ENCODE results near the gene SAP30L. TPM values are rescaled to one million over a fixed set of nuclear protein-coding genes. Genes with fewer than 3 reads are reported as not detected.

SAP30L gene
- total RNA-seq, 1 donor from 2014 or later, result 9.1 TPM

DNA sequence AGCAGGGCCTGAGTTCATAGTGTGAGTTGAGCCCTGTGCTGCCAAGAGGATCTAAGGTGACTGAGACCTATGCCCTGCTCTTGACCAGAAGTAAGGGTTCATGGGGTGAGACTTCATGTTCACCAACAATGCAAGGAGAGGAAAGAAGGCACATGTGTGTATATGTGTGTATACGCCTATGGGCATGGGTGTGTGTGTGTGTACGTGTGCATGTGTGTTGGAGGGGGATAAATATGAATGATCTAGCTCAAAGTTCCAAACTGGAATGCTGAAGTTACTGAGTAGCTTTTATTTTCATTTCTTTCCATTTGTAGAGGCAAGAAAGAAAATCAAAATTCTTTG lies 57.9 kb downstream of the SAP30L start:
- TF ChIP-seq, protein P1, sequence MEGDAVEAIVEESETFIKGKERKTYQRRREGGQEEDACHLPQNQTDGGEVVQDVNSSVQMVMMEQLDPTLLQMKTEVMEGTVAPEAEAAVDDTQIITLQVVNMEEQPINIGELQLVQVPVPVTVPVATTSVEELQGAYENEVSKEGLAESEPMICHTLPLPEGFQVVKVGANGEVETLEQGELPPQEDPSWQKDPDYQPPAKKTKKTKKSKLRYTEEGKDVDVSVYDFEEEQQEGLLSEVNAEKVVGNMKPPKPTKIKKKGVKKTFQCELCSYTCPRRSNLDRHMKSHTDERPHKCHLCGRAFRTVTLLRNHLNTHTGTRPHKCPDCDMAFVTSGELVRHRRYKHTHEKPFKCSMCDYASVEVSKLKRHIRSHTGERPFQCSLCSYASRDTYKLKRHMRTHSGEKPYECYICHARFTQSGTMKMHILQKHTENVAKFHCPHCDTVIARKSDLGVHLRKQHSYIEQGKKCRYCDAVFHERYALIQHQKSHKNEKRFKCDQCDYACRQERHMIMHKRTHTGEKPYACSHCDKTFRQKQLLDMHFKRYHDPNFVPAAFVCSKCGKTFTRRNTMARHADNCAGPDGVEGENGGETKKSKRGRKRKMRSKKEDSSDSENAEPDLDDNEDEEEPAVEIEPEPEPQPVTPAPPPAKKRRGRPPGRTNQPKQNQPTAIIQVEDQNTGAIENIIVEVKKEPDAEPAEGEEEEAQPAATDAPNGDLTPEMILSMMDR (conservative IDR thresholded peaks at IDR 0.05; ENCODE audit: low read depth, low read length), result no peak
- no peak overlapping the region for H3K4me3 ChIP-seq (ENCODE audit: low read depth, low read length)
- DNase-seq (ENCODE audit: low read depth), result no peak

DNA sequence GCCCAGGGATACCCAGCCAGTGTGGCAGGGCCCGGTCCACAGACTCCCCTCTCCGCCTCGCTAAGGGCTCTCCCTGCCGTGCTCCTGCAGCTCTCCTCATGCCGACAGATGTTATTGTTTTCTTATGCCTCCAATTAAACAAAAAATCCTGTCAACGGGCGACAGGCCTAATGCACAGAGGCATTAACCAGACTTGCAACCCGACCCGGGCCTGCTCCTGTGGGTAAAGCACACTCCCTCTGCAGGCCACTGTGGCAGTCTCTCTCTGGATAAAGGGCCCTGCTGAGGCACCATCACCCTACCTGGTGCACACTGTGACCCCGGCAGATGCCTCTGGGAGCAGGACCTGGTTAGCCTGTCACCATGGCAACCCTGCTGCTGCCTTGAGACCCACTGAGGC lies 59.8 kb downstream of the SAP30L start:
- H3K4me3 ChIP-seq (ENCODE audit: low read depth, low read length), result no peak overlapping the region
- TF ChIP-seq, protein P1 (conservative IDR thresholded peaks at IDR 0.05; ENCODE audit: low read depth, low read length), result no peak
- DNase-seq (ENCODE audit: low read depth), result no peak

DNA sequence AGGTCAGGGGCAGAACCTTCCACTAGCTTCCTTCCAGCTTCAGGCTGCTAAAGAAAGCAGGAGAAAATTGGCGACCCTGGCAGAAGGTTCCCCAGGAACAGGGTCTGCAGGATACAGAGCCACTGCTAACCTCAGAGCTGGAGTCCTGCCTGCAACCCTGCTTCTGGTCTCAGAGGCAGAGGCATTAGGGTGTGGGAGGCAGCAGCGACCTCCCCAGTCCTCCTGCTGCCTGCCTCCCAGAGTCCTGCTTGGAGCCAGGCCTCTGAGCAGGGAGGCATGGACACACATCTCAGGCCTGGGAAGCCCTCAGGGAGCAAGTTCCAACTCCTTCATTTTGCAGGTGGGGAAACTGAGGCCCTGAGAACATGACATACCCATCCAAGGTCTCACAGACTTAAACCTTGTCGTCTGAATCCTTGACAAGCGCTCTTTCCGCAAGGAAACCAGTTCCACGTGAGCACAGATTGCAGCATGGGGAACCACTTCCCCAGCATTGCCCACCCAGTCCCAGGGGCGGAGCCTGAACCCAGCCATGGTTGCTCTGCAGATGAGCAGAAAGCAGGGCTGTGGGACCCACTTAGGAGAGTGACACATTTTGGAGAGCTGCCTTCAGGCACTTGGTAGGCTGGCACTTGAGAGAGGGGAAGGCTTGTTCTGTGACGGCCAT lies 60.4 kb downstream of the SAP30L start:
- TF ChIP-seq, protein P1 (conservative IDR thresholded peaks at IDR 0.05; ENCODE audit: low read depth, low read length), result no peak
- no peak for DNase-seq (ENCODE audit: low read depth)
- no peak overlapping the region for H3K4me3 ChIP-seq (ENCODE audit: low read depth, low read length)

DNA sequence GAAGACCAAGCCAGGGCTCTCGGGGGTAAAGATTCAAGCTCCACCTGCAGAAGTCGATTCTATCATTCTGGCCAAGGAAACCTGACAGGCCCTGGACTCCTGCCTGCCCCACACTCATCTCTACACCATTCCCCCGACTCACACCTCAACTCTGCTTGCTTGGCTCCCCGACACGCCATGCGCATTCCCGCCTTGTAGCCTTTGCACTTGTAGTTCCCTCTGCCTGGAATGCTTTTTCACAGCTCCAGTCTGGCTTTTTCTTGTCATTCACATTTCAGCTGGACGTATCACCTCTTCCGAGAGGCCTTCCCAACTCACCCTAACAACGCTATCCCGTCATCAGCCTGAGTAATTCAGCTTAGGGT lies 60.9 kb downstream of the SAP30L start:
- no peak overlapping the region for H3K4me3 ChIP-seq (ENCODE audit: low read depth, low read length)
- TF ChIP-seq, protein P1 (conservative IDR thresholded peaks at IDR 0.05; ENCODE audit: low read depth, low read length), result no peak

DNA sequence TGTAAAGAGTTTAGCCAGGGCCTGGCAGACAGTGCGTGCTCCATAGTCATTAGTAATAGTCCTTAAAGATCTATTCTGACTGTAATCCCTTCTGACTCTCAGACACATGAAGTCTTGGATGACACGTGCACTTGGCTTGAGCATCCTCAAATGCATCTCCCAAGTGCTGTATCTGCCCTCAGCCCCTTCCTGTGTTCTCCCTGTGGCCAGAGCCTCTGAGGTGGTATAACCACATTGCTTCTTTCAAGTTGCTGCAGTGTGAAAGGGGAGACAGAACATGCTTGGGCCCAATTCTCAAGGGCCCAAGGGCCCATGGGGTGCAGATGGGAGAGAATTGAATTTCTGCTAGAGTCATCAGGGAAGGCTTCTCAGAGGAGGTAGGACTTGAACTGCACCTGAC lies 62.3 kb downstream of the SAP30L start:
- DNase-seq (ENCODE audit: low read depth), result no peak
- TF ChIP-seq, protein P1 (conservative IDR thresholded peaks at IDR 0.05; ENCODE audit: low read depth, low read length), result no peak
- no peak overlapping the region for H3K4me3 ChIP-seq (ENCODE audit: low read depth, low read length)

More for the DNA sequence above, 60.9 kb downstream of the SAP30L start:
- no peak for DNase-seq (ENCODE audit: low read depth)

DNA sequence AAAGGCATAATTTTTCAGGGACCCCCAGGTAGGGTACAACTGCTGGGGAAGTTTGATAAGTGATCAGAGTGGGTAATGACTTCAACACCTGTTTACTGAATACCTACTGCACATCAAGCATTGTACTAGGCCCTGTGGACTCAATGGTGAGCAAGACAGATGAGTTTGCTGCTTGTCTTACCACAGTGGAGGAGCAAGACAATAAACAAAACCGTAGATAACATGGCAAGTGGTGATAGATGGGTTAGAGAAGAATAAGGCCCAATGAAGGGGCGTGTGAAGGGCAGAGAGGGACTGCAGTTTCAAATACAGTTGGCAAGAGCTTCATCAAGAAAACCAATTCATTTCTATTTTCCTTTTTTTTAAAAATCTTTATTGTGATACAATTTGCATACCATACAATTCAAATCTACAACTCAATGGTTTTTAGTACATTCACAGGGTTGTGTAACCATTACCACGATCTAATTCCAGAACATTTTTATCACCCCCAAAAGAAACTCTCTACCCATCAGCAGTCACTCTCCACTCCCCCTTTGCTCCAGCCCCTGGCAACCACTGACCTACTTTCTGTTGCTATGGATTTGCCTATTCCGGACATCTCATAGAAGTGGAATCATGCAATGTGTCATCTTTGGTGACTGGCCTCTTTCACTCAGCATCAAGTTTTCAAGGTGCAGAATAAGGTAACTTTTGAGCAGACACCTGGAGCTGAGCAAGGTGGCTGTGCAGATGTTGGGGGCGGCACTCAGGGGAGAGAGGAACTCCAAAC lies 64.2 kb downstream of the SAP30L start:
- DNase-seq (ENCODE audit: low read depth), result no peak
- H3K4me3 ChIP-seq (ENCODE audit: low read depth, low read length), result no peak overlapping the region
- TF ChIP-seq, protein P1 (conservative IDR thresholded peaks at IDR 0.05; ENCODE audit: low read depth, low read length), result no peak

Other genes starting within 250 kb of the SAP30L start
- gene HAND1, start 32.2 kb downstream of the SAP30L start, total RNA-seq, result not detected in 2 replicates